ENCODE data around the gene PRR35. TPM values are rescaled to one million over a fixed set of nuclear protein-coding genes. Genes with fewer than 3 reads are reported as not detected.

Gene PRR35
- total and polyA plus RNA-seq, 2 experiments from 2014 or later = not detected

DNA sequence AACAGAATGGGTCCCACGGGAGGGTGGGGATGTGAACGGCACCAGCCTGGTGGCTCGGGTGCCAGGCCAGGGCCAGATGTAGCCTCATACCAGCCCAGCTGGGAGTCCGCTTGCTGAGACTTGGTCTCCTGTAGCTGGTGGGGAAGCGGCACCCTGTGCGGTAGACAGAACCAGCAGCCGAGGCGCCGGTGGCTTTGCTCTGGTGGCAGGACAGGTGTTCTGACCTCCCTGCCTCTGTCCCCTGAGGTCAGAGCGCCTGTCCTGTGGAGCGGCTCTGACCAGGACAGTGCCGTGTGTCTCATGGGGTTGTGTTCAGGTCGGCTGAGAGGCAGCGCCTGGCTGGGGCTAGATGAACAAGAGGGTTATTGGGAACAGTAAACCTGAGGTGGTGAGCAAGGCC lies 49.8 kb downstream of the PRR35 start:
- Histone ChIP-seq H3K27ac (no peak overlapping the region), H4K20me1 (ENCODE audit: insufficient read depth) (no peaks in the 10 kb centered on the region), H3K4me2 (ENCODE audit: unreplicated experiment) (no peak overlapping the region), H3K9me2 (ENCODE audit: insufficient read depth) (no peaks in the 10 kb centered on the region), H3K9me3 (ENCODE audit: low read depth) (no peaks in the 10 kb centered on the region), H3K4me1 (ENCODE audit: insufficient read depth) (no peaks in the 10 kb centered on the region), H3F3A (ENCODE audit: insufficient read depth) (no peaks in the 10 kb centered on the region), H3K36me3 (ENCODE audit: low read depth) (no peaks in the 10 kb centered on the region), H3K4me3 (no peak overlapping the region), H3K9ac (no peak overlapping the region), H3K79me2 (ENCODE audit: insufficient read depth) (peaks cover 32% of the 10 kb centered on the region), H2AFZ (no peak overlapping the region), H3K27me3 (replicated peaks; ENCODE audit: insufficient read depth) (no peaks in the 10 kb centered on the region)
- WGBS, 2 experiments (ENCODE audit: low coverage in 1 of 2, low lambda C conversion rate in 2 of 2, missing lambda C conversion rate in 2 of 2) = 84 to 89% methylated on average over 12 to 13 of the region's 14 CpGs
- TF ChIP-seq EZH2 (IDR thresholded peaks at IDR 0.05; ENCODE audit: insufficient read depth, poor library complexity, severe bottlenecking) (no peak), EZH2phosphoT487 (IDR thresholded peaks at IDR 0.05; ENCODE audit: insufficient read depth, low read depth) (no peak)
- no peak for DNase-seq
- in situ Hi-C loops (cut with MboI) = no loop called here

DNA sequence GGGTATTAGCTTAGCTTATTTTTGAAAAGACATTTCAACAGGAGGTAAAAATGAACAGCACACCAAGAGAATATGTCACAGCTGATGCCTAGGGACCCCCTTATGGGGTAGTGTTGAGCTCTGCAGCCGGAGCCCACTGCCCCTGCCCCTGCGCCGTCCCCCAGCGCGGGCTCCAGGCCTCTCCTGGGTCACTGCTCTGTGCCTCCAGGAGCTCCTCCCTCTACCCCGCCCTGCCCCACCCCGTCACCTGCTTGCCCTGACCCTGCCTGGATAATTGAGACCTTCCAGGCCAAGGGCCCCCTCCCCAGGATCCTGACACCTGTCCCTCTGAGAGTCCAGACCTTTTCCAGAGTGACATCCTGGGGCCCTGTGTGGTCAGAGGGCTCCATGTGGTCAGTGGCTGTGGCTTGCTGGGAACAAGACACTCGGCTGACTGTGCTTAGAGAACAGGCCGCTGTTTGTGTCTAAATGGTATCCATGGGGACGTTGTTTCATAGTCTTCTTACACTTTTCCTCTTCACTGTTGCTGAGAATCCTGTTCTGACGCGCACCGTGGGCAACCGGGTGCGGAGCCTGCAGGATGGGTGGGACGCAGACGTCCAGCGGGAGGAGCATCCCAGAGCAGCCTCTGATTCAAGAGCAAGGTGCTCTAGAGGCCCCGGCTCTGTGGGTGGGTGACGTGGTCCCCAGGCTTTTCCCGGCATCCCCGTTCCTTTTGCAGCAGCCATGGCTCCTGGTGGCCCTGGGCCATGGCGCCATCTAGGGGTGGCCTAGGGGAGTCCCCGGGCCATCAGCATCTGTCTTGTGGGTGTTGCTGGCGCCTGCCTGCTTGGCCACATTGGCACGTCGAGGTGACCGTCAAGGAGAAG lies 50.6 kb downstream of the PRR35 start:
- Histone ChIP-seq H3K27ac (no peak overlapping the region), H3K4me1 (ENCODE audit: insufficient read depth) (no peaks in the 10 kb centered on the region), H2AFZ (no peak overlapping the region), H3F3A (ENCODE audit: insufficient read depth) (no peaks in the 10 kb centered on the region), H3K9ac (no peak overlapping the region), H3K9me2 (ENCODE audit: insufficient read depth) (no peaks in the 10 kb centered on the region), H3K79me2 (ENCODE audit: insufficient read depth) (peaks cover 30% of the 10 kb centered on the region), H4K20me1 (ENCODE audit: insufficient read depth) (no peaks in the 10 kb centered on the region), H3K36me3 (ENCODE audit: low read depth) (no peaks in the 10 kb centered on the region), H3K4me3 (no peak overlapping the region), H3K27me3 (replicated peaks; ENCODE audit: insufficient read depth) (no peaks in the 10 kb centered on the region), H3K4me2 (ENCODE audit: unreplicated experiment) (no peak overlapping the region), H3K9me3 (ENCODE audit: low read depth) (no peaks in the 10 kb centered on the region)
- peak; percentile 52 for DNase-seq
- no peak for TF ChIP-seq EZH2 (IDR thresholded peaks at IDR 0.05; ENCODE audit: insufficient read depth, poor library complexity, severe bottlenecking)
- TF ChIP-seq EZH2phosphoT487 (IDR thresholded peaks at IDR 0.05; ENCODE audit: insufficient read depth, low read depth) = no peak
- WGBS, 2 experiments (ENCODE audit: low coverage in 1 of 2, low lambda C conversion rate in 2 of 2, missing lambda C conversion rate in 2 of 2) = 78 to 82% methylated on average over 26 to 28 of the region's 28 CpGs
- in situ Hi-C loops (cut with MboI) = no loop called here

DNA sequence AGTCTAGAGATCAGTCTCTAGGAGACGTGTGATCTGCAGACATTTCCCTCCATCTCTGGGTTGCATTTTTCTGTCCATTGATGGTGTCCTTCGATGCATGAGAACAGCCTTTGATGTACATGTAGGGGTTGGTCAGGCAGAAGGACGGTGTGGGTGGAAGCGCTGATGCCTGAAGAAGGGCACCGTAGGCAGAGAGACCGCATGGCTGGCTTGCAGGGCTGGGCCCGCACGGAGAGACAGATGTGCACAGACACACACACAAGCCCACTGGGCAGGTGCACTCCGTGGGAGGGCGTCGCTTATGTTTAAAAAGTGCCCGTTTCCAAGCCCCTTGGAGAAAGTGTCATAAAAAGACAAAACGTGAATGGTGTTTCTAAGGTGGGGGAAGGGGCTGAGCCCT lies 54.9 kb downstream of the PRR35 start:
- H3K79me2 ChIP-seq (ENCODE audit: insufficient read depth) = peaks cover 16% of the 10 kb centered on the region; the same call in 1 of the 2 replicates
- no peaks in the 10 kb centered on the region for H4K20me1 ChIP-seq (ENCODE audit: insufficient read depth)
- in situ Hi-C loops (cut with MboI) = no loop called here
- 95 to 99% methylated on average over 13 of the region's 13 CpGs for WGBS, 2 experiments (ENCODE audit: low coverage in 1 of 2, low lambda C conversion rate in 2 of 2, missing lambda C conversion rate in 2 of 2)
- TF ChIP-seq EZH2phosphoT487 (IDR thresholded peaks at IDR 0.05; ENCODE audit: insufficient read depth, low read depth) = no peak
- no peak for TF ChIP-seq EZH2 (IDR thresholded peaks at IDR 0.05; ENCODE audit: insufficient read depth, poor library complexity, severe bottlenecking)
- H3K4me1 ChIP-seq (ENCODE audit: insufficient read depth) = no peaks in the 10 kb centered on the region
- no peak overlapping the region for H3K4me3 ChIP-seq
- no peaks in the 10 kb centered on the region for H3K36me3 ChIP-seq (ENCODE audit: low read depth)
- no peak for DNase-seq
- no peaks in the 10 kb centered on the region for H3K27me3 ChIP-seq (replicated peaks; ENCODE audit: insufficient read depth)
- H3K9me3 ChIP-seq (ENCODE audit: low read depth) = no peaks in the 10 kb centered on the region
- H3K9me2 ChIP-seq (ENCODE audit: insufficient read depth) = no peaks in the 10 kb centered on the region
- no peaks in the 10 kb centered on the region for H3F3A ChIP-seq (ENCODE audit: insufficient read depth)
- H2AFZ ChIP-seq = no peak overlapping the region
- H3K27ac ChIP-seq = no peak overlapping the region
- H3K4me2 ChIP-seq (ENCODE audit: unreplicated experiment) = no peak overlapping the region
- no peak overlapping the region for H3K9ac ChIP-seq

Small RNAs within 50 kb of the gene (microRNA-seq; reads per million reads assigned to microRNA genes)
- gene MIR3176 (ENCODE audit: borderline number of aligned reads) (24.0 reads per million, percentile 31 among the genes with 10 or more reads in this experiment), gene MIR5587 (ENCODE audit: borderline number of aligned reads) (not detected)

Small RNAs within 50 kb of the gene (small RNA-seq; reads per million reads assigned to genes)
- gene MIR3176 (ENCODE audit: low read depth, low replicate concordance) = not detected
- not detected for gene MIR5587 (ENCODE audit: low read depth, low replicate concordance)
- not detected for gene Z98883.1 (ENCODE audit: low read depth, low replicate concordance)

Other genes with a start within 250 kb of the PRR35 start
- 25.5 and 27.1 TPM in 2 replicates for gene AXIN1, start 207.7 kb upstream of the PRR35 start, total RNA-seq (2014; rRNA removed; shearing (Covaris generic))
- gene AXIN1, start 207.7 kb upstream of the PRR35 start, polyA plus RNA-seq (2016; fragmentation: Nextera tagmentation; extraction: Ambion mirVana) = 3.0 and 3.3 TPM in 2 replicates
- gene MRPL28, start 189.9 kb upstream of the PRR35 start, total RNA-seq (2014; rRNA removed; shearing (Covaris generic)) = 94.1 and 103 TPM in 2 replicates
- gene MRPL28, start 189.9 kb upstream of the PRR35 start, polyA plus RNA-seq (2016; fragmentation: Nextera tagmentation; extraction: Ambion mirVana) = 108 and 110 TPM in 2 replicates
- 78.4 and 98.6 TPM in 2 replicates for gene PGAP6, start 178.4 kb upstream of the PRR35 start, total RNA-seq (2014; rRNA removed; shearing (Covaris generic))
- gene PGAP6, start 178.4 kb upstream of the PRR35 start, polyA plus RNA-seq (2016; fragmentation: Nextera tagmentation; extraction: Ambion mirVana) = 16.4 and 20.6 TPM in 2 replicates
- 128 and 175 TPM in 2 replicates for gene NME4, start 163.2 kb upstream of the PRR35 start, total RNA-seq (2014; rRNA removed; shearing (Covaris generic))
- 283 and 293 TPM in 2 replicates for gene NME4, start 163.2 kb upstream of the PRR35 start, polyA plus RNA-seq (2016; fragmentation: Nextera tagmentation; extraction: Ambion mirVana)
- 7.8 and 8.9 TPM in 2 replicates for gene DECR2, start 158.5 kb upstream of the PRR35 start, total RNA-seq (2014; rRNA removed; shearing (Covaris generic))
- 25.2 and 26.1 TPM in 2 replicates for gene DECR2, start 158.5 kb upstream of the PRR35 start, polyA plus RNA-seq (2016; fragmentation: Nextera tagmentation; extraction: Ambion mirVana)
- gene RAB11FIP3, start 134.7 kb upstream of the PRR35 start, total RNA-seq (2014; rRNA removed; shearing (Covaris generic)) = 27.8 and 33.5 TPM in 2 replicates
- 0.46 and 1.2 TPM in 2 replicates for gene RAB11FIP3, start 134.7 kb upstream of the PRR35 start, polyA plus RNA-seq (2016; fragmentation: Nextera tagmentation; extraction: Ambion mirVana)
- gene CAPN15, start 32.7 kb upstream of the PRR35 start, total RNA-seq (2014; rRNA removed; shearing (Covaris generic)) = 68.0 and 69.4 TPM in 2 replicates
- gene CAPN15, start 32.7 kb upstream of the PRR35 start, polyA plus RNA-seq (2016; fragmentation: Nextera tagmentation; extraction: Ambion mirVana) = 5.4 and 5.7 TPM in 2 replicates
- 0.11 and 0.13 TPM in 2 replicates for gene NHLRC4, start 6.6 kb downstream of the PRR35 start, total RNA-seq (2014; rRNA removed; shearing (Covaris generic))
- gene NHLRC4, start 6.6 kb downstream of the PRR35 start, polyA plus RNA-seq (2016; fragmentation: Nextera tagmentation; extraction: Ambion mirVana) = 0.20 TPM in 1 of 2 replicates, not detected in the other
- 35.0 and 43.5 TPM in 2 replicates for gene PIGQ, start 9.6 kb downstream of the PRR35 start, total RNA-seq (2014; rRNA removed; shearing (Covaris generic))
- 31.6 and 33.9 TPM in 2 replicates for gene PIGQ, start 9.6 kb downstream of the PRR35 start, polyA plus RNA-seq (2016; fragmentation: Nextera tagmentation; extraction: Ambion mirVana)
- 18.8 and 28.3 TPM in 2 replicates for gene RAB40C, start 29.7 kb downstream of the PRR35 start, total RNA-seq (2014; rRNA removed; shearing (Covaris generic))
- gene RAB40C, start 29.7 kb downstream of the PRR35 start, polyA plus RNA-seq (2016; fragmentation: Nextera tagmentation; extraction: Ambion mirVana) = 9.5 TPM in 2 replicates
- gene WFIKKN1, start 70.6 kb downstream of the PRR35 start, total RNA-seq (2014; rRNA removed; shearing (Covaris generic)) = not detected in 2 replicates
- gene WFIKKN1, start 70.6 kb downstream of the PRR35 start, polyA plus RNA-seq (2016; fragmentation: Nextera tagmentation; extraction: Ambion mirVana) = not detected in 2 replicates
- gene METTL26, start 75.9 kb downstream of the PRR35 start, total RNA-seq (2014; rRNA removed; shearing (Covaris generic)) = 150 and 218 TPM in 2 replicates
- 151 and 155 TPM in 2 replicates for gene METTL26, start 75.9 kb downstream of the PRR35 start, polyA plus RNA-seq (2016; fragmentation: Nextera tagmentation; extraction: Ambion mirVana)
- gene MCRIP2, start 81.4 kb downstream of the PRR35 start, total RNA-seq (2014; rRNA removed; shearing (Covaris generic)) = 29.3 and 30.4 TPM in 2 replicates
- 22.4 and 22.6 TPM in 2 replicates for gene MCRIP2, start 81.4 kb downstream of the PRR35 start, polyA plus RNA-seq (2016; fragmentation: Nextera tagmentation; extraction: Ambion mirVana)
- gene WDR90, start 89.0 kb downstream of the PRR35 start, total RNA-seq (2014; rRNA removed; shearing (Covaris generic)) = 16.5 and 24.7 TPM in 2 replicates
- gene WDR90, start 89.0 kb downstream of the PRR35 start, polyA plus RNA-seq (2016; fragmentation: Nextera tagmentation; extraction: Ambion mirVana) = 4.7 and 8.2 TPM in 2 replicates
- gene RHOT2, start 107.7 kb downstream of the PRR35 start, total RNA-seq (2014; rRNA removed; shearing (Covaris generic)) = 44.9 and 65.9 TPM in 2 replicates
- 65.1 and 70.0 TPM in 2 replicates for gene RHOT2, start 107.7 kb downstream of the PRR35 start, polyA plus RNA-seq (2016; fragmentation: Nextera tagmentation; extraction: Ambion mirVana)
- 0.89 and 2.1 TPM in 2 replicates for gene RHBDL1, start 115.3 kb downstream of the PRR35 start, total RNA-seq (2014; rRNA removed; shearing (Covaris generic))
- gene RHBDL1, start 115.3 kb downstream of the PRR35 start, polyA plus RNA-seq (2016; fragmentation: Nextera tagmentation; extraction: Ambion mirVana) = 0.90 and 1.5 TPM in 2 replicates
- gene STUB1, start 120.0 kb downstream of the PRR35 start, total RNA-seq (2014; rRNA removed; shearing (Covaris generic)) = 183 and 201 TPM in 2 replicates
- 207 and 216 TPM in 2 replicates for gene STUB1, start 120.0 kb downstream of the PRR35 start, polyA plus RNA-seq (2016; fragmentation: Nextera tagmentation; extraction: Ambion mirVana)
- gene JMJD8, start 123.9 kb downstream of the PRR35 start, total RNA-seq (2014; rRNA removed; shearing (Covaris generic)) = 88.8 and 96.3 TPM in 2 replicates
- gene JMJD8, start 123.9 kb downstream of the PRR35 start, polyA plus RNA-seq (2016; fragmentation: Nextera tagmentation; extraction: Ambion mirVana) = 87.9 and 91.6 TPM in 2 replicates
- gene WDR24, start 130.0 kb downstream of the PRR35 start, total RNA-seq (2014; rRNA removed; shearing (Covaris generic)) = 1.3 and 3.4 TPM in 2 replicates
- gene WDR24, start 130.0 kb downstream of the PRR35 start, polyA plus RNA-seq (2016; fragmentation: Nextera tagmentation; extraction: Ambion mirVana) = 13.1 and 13.7 TPM in 2 replicates
- gene FBXL16, start 145.4 kb downstream of the PRR35 start, total RNA-seq (2014; rRNA removed; shearing (Covaris generic)) = 0.54 TPM in 1 of 2 replicates, not detected in the other
- gene FBXL16, start 145.4 kb downstream of the PRR35 start, polyA plus RNA-seq (2016; fragmentation: Nextera tagmentation; extraction: Ambion mirVana) = 0.16 and 0.29 TPM in 2 replicates
- 90.7 and 98.1 TPM in 2 replicates for gene METRN, start 154.7 kb downstream of the PRR35 start, total RNA-seq (2014; rRNA removed; shearing (Covaris generic))
- 21.6 and 26.0 TPM in 2 replicates for gene METRN, start 154.7 kb downstream of the PRR35 start, polyA plus RNA-seq (2016; fragmentation: Nextera tagmentation; extraction: Ambion mirVana)
- 20.4 and 34.8 TPM in 2 replicates for gene ANTKMT, start 160.8 kb downstream of the PRR35 start, total RNA-seq (2014; rRNA removed; shearing (Covaris generic))
- gene ANTKMT, start 160.8 kb downstream of the PRR35 start, polyA plus RNA-seq (2016; fragmentation: Nextera tagmentation; extraction: Ambion mirVana) = 33.3 and 33.5 TPM in 2 replicates
- gene CCDC78, start 166.0 kb downstream of the PRR35 start, total RNA-seq (2014; rRNA removed; shearing (Covaris generic)) = 1.0 and 9.5 TPM in 2 replicates
- gene CCDC78, start 166.0 kb downstream of the PRR35 start, polyA plus RNA-seq (2016; fragmentation: Nextera tagmentation; extraction: Ambion mirVana) = 0.78 and 1.1 TPM in 2 replicates
- gene HAGHL, start 166.7 kb downstream of the PRR35 start, total RNA-seq (2014; rRNA removed; shearing (Covaris generic)) = 5.8 and 7.8 TPM in 2 replicates
- 10.8 and 64.8 TPM in 2 replicates for gene HAGHL, start 166.7 kb downstream of the PRR35 start, polyA plus RNA-seq (2016; fragmentation: Nextera tagmentation; extraction: Ambion mirVana)
- 24.0 and 37.5 TPM in 2 replicates for gene CIAO3, start 180.6 kb downstream of the PRR35 start, total RNA-seq (2014; rRNA removed; shearing (Covaris generic))
- 24.5 and 27.8 TPM in 2 replicates for gene CIAO3, start 180.6 kb downstream of the PRR35 start, polyA plus RNA-seq (2016; fragmentation: Nextera tagmentation; extraction: Ambion mirVana)
- not detected in 2 replicates for gene MSLN, start 200.3 kb downstream of the PRR35 start, total RNA-seq (2014; rRNA removed; shearing (Covaris generic))
- gene MSLN, start 200.3 kb downstream of the PRR35 start, polyA plus RNA-seq (2016; fragmentation: Nextera tagmentation; extraction: Ambion mirVana) = not detected in 2 replicates
- 44.6 and 54.3 TPM in 2 replicates for gene RPUSD1, start 228.0 kb downstream of the PRR35 start, total RNA-seq (2014; rRNA removed; shearing (Covaris generic))
- gene RPUSD1, start 228.0 kb downstream of the PRR35 start, polyA plus RNA-seq (2016; fragmentation: Nextera tagmentation; extraction: Ambion mirVana) = 15.4 and 19.1 TPM in 2 replicates
- 9.1 and 13.1 TPM in 2 replicates for gene CHTF18, start 228.2 kb downstream of the PRR35 start, total RNA-seq (2014; rRNA removed; shearing (Covaris generic))
- 8.0 and 8.8 TPM in 2 replicates for gene CHTF18, start 228.2 kb downstream of the PRR35 start, polyA plus RNA-seq (2016; fragmentation: Nextera tagmentation; extraction: Ambion mirVana)
- not detected in 2 replicates for gene GNG13, start 240.3 kb downstream of the PRR35 start, total RNA-seq (2014; rRNA removed; shearing (Covaris generic))
- gene GNG13, start 240.3 kb downstream of the PRR35 start, polyA plus RNA-seq (2016; fragmentation: Nextera tagmentation; extraction: Ambion mirVana) = not detected in 2 replicates